Activated T-cell treated with anti-CD3 and anti-CD28 coated beads for 1 hour (primary cell): Measurements from ENCODE around the gene CASKIN1.
A peak's percentile ranks its signal among the peaks of the same experiment; 100 is the strongest.
"Not testable (repeated sequence)": the region's sequence is repeated elsewhere in the genome, so short reads cannot be mapped to it uniquely, and the experiment has no call there.

Experiments
- DNase-seq: peaks from one replicate; pipeline ENCODE4 v3.0.0-alpha.2; 2020; ENCODE audit warnings: low read depth

Gene CASKIN1

GRCh38 chr16:2209258-2210008 is 13.0 kb upstream of the CASKIN1 start:
- DNase-seq, result no peak

- no peak for DNase-seq
Measured at GRCh38 chr16:2208772-2209171, 12.4 kb upstream of the CASKIN1 start.

- no peak for DNase-seq
Measured at GRCh38 chr16:2208308-2208707, 11.9 kb upstream of the CASKIN1 start.

- no peak for DNase-seq
Measured at GRCh38 chr16:2207872-2208271, 11.5 kb upstream of the CASKIN1 start.

- DNase-seq, result no peak
Measured at GRCh38 chr16:2206780-2207433, 10.5 kb upstream of the CASKIN1 start.

- no peak for DNase-seq
Measured at GRCh38 chr16:2206420-2206779, 10.0 kb upstream of the CASKIN1 start.

- no peak for DNase-seq
Measured at GRCh38 chr16:2205967-2206313, 9.5 kb upstream of the CASKIN1 start.

GRCh38 chr16:2205104-2205966 is 8.9 kb upstream of the CASKIN1 start, which contains the start of gene MLST8:
TSS of gene MLST8 (plus strand) at chr16:2205454. CDS start at chr16:2206086, 632 bp downstream.
- DNase-seq, result peak; percentile 87

GRCh38 chr16:2204416-2205103 is 8.2 kb upstream of the CASKIN1 start:
- DNase-seq, result no peak

GRCh38 chr16:2203119-2203688 is 6.8 kb upstream of the CASKIN1 start:
- not testable (repeated sequence) for DNase-seq

GRCh38 chr16:2200313-2200712 is 3.9 kb upstream of the CASKIN1 start:
- DNase-seq, result no peak

GRCh38 chr16:2199621-2200139 is 3.3 kb upstream of the CASKIN1 start:
- DNase-seq, result no peak

- no peak for DNase-seq
Measured at GRCh38 chr16:2199095-2199494, 2.7 kb upstream of the CASKIN1 start.

- DNase-seq, result no peak
Measured at GRCh38 chr16:2198283-2198682, 1.9 kb upstream of the CASKIN1 start.

- DNase-seq, result no peak
Measured at GRCh38 chr16:2197765-2198164, 1.4 kb upstream of the CASKIN1 start.

- DNase-seq, result no peak
Measured at GRCh38 chr16:2196981-2197511, 641 bp upstream of the CASKIN1 start.

- DNase-seq, result no peak
Measured at GRCh38 chr16:2195322-2196161, 863 bp downstream of the CASKIN1 start.

GRCh38 chr16:2194852-2195321 is 1.5 kb downstream of the CASKIN1 start:
- DNase-seq, result peak; percentile 31

- DNase-seq, result no peak
Measured at GRCh38 chr16:2194166-2194834, 2.1 kb downstream of the CASKIN1 start.

- DNase-seq, result no peak
Measured at GRCh38 chr16:2191446-2191706, 5.0 kb downstream of the CASKIN1 start.
